ENCODE results near the gene ELMOD2.

ELMOD2 gene, protein sequence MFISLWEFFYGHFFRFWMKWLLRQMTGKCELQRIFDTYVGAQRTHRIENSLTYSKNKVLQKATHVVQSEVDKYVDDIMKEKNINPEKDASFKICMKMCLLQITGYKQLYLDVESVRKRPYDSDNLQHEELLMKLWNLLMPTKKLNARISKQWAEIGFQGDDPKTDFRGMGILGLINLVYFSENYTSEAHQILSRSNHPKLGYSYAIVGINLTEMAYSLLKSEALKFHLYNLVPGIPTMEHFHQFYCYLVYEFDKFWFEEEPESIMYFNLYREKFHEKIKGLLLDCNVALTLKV

DNA sequence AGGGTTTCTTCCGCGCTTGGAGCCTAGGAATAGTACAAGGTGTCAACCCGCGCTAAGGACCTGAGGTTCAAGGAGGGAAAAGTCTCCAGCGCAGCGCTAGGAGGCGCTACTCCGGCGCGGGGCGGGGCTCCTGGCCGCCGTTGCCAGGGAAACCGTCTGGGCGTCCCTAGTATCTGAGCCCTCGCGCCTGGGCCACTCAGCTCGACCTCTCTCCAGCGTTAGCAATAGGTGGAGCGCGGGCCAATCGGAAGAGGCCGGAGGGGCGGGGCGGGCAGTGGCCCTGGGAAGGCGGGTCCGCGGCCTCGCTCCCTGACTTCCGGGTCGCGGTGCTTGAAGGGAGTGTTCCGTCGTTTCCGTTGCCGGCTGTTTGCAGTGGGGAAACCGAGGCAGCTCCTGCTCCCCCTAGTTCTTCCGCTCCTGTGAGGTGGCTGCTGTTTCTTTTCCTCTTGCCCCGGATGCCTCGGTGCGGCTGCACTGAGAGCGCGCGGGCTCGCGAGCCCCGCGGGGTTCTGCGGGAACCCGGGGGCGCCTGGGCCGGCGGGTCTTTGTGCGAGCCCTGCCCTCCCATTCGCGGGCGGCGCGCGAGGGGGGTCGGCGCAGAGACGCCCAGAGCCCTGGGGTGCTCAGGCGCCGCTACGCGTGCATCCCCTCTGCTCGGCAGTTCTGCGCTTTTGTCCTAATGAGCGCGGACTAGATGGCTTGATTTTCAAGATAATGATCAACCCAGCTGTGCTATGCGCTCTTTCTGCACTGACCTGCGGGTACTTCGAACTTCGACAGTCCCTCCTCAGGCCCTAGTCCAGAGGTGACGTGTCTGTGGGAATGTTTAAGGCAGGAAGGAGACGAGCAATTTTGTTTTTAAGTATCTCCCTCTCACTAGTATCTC is at the start of gene ELMOD2:
ELMOD2 (plus strand) TSS at position 312 of the 886 bp plus-strand sequence. CDS start 1,261 bp downstream, outside the sequence.
- DNase-seq (ENCODE audit: insufficient read length, low spot score) (peak; percentile 82), FAIRE-seq (no peak)
- TF ChIP-seq, protein P1, sequence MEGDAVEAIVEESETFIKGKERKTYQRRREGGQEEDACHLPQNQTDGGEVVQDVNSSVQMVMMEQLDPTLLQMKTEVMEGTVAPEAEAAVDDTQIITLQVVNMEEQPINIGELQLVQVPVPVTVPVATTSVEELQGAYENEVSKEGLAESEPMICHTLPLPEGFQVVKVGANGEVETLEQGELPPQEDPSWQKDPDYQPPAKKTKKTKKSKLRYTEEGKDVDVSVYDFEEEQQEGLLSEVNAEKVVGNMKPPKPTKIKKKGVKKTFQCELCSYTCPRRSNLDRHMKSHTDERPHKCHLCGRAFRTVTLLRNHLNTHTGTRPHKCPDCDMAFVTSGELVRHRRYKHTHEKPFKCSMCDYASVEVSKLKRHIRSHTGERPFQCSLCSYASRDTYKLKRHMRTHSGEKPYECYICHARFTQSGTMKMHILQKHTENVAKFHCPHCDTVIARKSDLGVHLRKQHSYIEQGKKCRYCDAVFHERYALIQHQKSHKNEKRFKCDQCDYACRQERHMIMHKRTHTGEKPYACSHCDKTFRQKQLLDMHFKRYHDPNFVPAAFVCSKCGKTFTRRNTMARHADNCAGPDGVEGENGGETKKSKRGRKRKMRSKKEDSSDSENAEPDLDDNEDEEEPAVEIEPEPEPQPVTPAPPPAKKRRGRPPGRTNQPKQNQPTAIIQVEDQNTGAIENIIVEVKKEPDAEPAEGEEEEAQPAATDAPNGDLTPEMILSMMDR (IDR thresholded peaks at IDR 0.05; ENCODE audit: insufficient read depth, missing control alignments), result peak; percentile 77

DNA sequence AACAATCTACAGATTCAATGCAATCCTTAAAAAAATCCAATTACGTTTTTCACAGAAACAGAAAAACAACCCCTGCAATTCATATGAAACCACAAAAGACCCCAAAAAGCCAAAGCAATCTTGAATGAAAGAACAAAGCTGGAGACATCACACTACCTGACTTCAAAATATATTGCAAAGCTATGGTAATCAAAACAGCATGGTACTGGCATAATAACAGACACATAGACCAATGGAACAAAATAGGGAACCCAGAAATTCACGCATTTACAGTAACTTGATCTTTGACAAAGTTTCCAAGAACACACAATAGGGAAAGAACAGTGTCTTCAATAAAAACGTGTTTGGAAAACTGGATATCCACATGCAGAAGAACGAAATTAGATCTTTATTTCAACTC is 40.5 kb upstream of the ELMOD2 start:
- TF ChIP-seq, protein P1 (IDR thresholded peaks at IDR 0.05; ENCODE audit: insufficient read depth, missing control alignments), result no peak
- FAIRE-seq (no peak), DNase-seq (ENCODE audit: insufficient read length, low spot score) (no peak)

DNA sequence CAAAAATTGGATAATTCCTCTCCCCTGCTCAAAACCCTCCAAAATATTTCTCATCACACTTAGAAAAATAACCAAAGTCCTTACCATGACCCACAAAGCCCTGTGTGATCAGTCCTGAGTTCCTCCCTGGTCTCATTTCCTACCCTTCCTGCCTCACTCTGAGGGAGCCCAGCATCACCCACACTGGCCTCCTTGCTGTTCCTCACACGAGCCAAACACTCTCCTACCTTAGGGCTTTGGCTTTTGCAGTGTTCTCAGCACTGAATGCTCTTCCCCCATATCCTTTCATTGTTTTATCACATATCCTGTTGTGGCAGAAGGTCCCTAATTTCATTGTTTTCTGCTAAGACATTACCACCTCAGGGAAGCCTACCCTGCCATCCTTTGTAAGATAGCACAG is 38.0 kb upstream of the ELMOD2 start:
- TF ChIP-seq, protein P1 (IDR thresholded peaks at IDR 0.05; ENCODE audit: insufficient read depth, missing control alignments), result no peak
- FAIRE-seq (no peak), DNase-seq (ENCODE audit: insufficient read length, low spot score) (no peak)

DNA sequence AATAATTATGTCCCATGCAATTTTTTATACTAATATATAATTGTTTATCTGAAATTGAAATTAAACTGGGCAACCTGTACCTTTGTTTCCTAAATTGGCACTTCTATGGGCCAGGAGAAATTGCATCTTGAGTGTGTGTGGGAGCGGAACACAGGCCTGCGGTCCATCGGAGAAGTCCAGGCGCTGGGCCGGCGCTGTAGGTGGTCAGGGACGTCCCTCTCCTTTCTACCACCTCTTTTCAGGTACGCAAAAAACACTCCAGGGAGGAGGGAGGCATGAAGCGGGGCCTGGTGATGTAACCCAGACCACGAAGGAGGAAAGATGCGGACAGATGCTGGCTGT is 26.6 kb upstream of the ELMOD2 start:
- FAIRE-seq (no peak), DNase-seq (ENCODE audit: insufficient read length, low spot score) (no peak)
- TF ChIP-seq, protein P1 (IDR thresholded peaks at IDR 0.05; ENCODE audit: insufficient read depth, missing control alignments), result no peak

DNA sequence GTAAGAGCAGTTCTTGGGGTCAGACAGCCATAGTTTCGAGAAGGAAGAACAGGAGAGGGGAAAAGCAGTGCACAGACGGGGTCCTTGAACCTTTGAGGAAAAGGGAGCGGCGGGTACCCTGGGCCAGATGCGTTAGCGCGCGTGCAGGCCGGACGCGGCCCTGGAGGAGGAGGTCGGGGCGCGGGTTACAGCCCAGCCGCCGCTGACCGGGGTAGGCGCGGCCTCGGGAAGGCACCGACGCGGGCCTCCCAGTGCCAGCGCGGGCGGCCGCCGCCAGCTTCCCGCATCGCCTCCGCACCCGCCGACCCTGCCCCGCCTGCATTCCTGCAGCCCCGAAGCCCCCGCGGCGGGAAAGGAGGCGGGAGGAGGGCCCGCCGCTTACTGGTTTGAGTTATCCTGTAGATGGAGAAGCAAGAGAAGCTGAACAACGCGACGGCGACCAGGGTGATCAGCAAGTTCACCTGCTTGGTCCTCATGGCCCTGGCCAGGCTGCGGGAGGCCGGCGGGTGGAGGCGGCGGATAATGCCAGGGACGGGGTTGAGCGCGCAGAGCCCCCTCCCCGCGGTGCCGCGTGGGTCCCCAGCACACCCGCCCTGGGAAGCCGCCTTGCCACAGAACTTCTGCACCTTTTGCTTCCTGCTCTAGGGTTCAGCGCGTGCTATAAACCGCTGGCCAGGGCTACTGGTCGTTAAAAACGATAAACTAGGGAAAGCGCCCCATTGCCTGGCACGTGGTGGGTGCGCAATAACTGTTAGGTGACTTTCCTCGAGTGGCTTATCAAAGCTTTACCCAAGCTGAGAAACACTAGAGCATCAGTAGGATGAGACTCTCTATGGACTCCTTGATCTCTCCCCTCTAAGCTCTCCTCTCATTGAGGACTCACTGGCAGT is 26.0 kb upstream of the ELMOD2 start, which contains the start of gene MGAT4D:
MGAT4D (minus strand) TSS at position 547 of the 890 bp plus-strand sequence; CDS start at position 476, 71 bp downstream.
- TF ChIP-seq, protein P1 (IDR thresholded peaks at IDR 0.05; ENCODE audit: insufficient read depth, missing control alignments), result no peak
- FAIRE-seq, result no peak
- no peak for DNase-seq (ENCODE audit: insufficient read length, low spot score)

DNA sequence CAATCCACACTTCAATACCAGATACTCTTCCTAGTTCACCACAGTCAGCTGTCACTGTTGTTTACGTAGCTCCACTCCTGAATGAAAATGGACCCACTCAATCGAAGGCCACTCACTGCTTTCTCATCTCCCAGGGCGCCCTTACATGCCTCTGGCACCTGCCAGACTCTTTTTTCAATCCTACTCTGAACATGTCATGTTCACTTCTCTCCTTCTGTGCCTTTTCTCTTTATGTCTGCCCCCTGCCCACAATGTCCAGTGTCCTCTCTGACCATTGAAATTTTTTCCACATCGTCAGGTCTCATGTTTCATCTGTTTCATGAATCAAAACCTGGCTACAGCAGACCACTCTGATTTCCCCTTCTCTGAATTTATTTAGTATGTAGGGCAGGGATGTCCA is 24.6 kb upstream of the ELMOD2 start:
- TF ChIP-seq, protein P1 (IDR thresholded peaks at IDR 0.05; ENCODE audit: insufficient read depth, missing control alignments), result no peak
- DNase-seq (ENCODE audit: insufficient read length, low spot score) (no peak), FAIRE-seq (no peak)

All from D721Med (cell line).